Stomach (tissue), 9 donors: ENCODE measurements around the gene PNRC1. TPM values are rescaled to one million over a fixed set of nuclear protein-coding genes. Genes with fewer than 3 reads are reported as not detected.

Source experiments
- DNase-seq, 2 donors: peaks; one replicate each; pipeline versions ENCODE4 v3.0.0 to v3.0.0-alpha.2; 2013 to 2019
- H3K27ac ChIP-seq, 5 donors: fragments of 200-600 bp in 4 of 5; sonication (generic) in 4 of 5; one replicate each; pipeline ENCODE4 v1.5.1; 2013 to 2019; ENCODE audit warnings: mild to moderate bottlenecking in 1 of 5, moderate library complexity in 1 of 5
- H3K27me3 ChIP-seq, 3 donors: fragments of 200-600 bp; sonication (generic); one replicate each; pipeline ENCODE4 v1.5.1; 2017 to 2019; ENCODE audit warnings: mixed run types in 1 of 3
- H3K36me3 ChIP-seq, 4 donors: fragments of 200-600 bp; sonication (generic); 1 replicate in 3 of 4; 2 replicates in 1 of 4; pipeline ENCODE4 v1.5.1; 2016 to 2019
- H3K4me1 ChIP-seq, 4 donors: fragments of 200-600 bp; sonication (generic); one replicate each; pipeline ENCODE4 v1.5.1; 2016 to 2019
- H3K4me3 ChIP-seq, 4 donors: fragments of 200-600 bp; sonication (generic) in 3 of 4; one replicate each; pipeline ENCODE4 v1.5.1; 2016 to 2019; ENCODE audit warnings: mild to moderate bottlenecking in 1 of 4
- H3K9me3 ChIP-seq, 4 donors: fragments of 200-600 bp; sonication (generic); one replicate each; pipeline ENCODE4 v1.5.1; 2016 to 2019
- CTCF ChIP-seq, 7 experiments: fragments of 450-650 bp in 4 of 7; fragments of 200-600 bp in 3 of 7; sonication (generic) in 3 of 7; IDR thresholded peaks; one replicate each; pipeline ENCODE4 v1.5.1; 2016 to 2019; ENCODE audit warnings: antibody characterized with exemption in 7 of 7, control low read depth in 2 of 7, mild to moderate bottlenecking in 1 of 7
- EP300 ChIP-seq: sonication (generic); formaldehyde crosslinking; IDR thresholded peaks from one replicate; pipeline ENCODE4 v1.6.1; 2017; ENCODE audit warnings: antibody characterized with exemption
- POLR2A ChIP-seq, 4 donors: fragments of 450-650 bp; IDR thresholded peaks; one replicate each; pipeline ENCODE4 v1.6.1; 2016; ENCODE audit warnings: antibody characterized with exemption in 4 of 4, control low read depth in 2 of 4, mild to moderate bottlenecking in 1 of 4, moderate library complexity in 1 of 4
- POLR2AphosphoS5 ChIP-seq, 3 donors: sonication (generic); formaldehyde crosslinking; IDR thresholded peaks; one replicate each; pipeline ENCODE4 v1.6.1; 2016; ENCODE audit warnings: antibody characterized with exemption in 3 of 3
- WGBS, 5 donors: extraction: QIAGEN DNeasy Blood & Tissue Kit in 3 of 5; methylation state at CpG; one replicate each; pipeline versions ENCODE4 v1.1.5 to v1.1.7; 2013 to 2018; 5-methylcytosine and 5-hydroxymethylcytosine counted together
- intact Hi-C: fragments of 100-400 bp; cut with DNase I; formaldehyde crosslinking; loops from one replicate; pipeline ENCODE4 v1.15.1; 2023; ENCODE audit warnings: low total_unique reads
- polyA plus RNA-seq, 3 donors: library from polyadenylated mRNA; stranded (reverse); fragments of 200-250 nt; gene quantifications; one replicate each; pipeline ENCODE4 v1.2.3, GENCODE V29; 2013
- total RNA-seq, 5 donors: library from RNA; depleted of rRNA; stranded (reverse); fragments of >200 nt; gene quantifications; one replicate each; pipeline versions ENCODE4 v1.1.0 to v1.2.3, GENCODE V29; 2014 to 2016
- donor health status: healthy with polysubstance abuse.
- donor health status: Bipolar disorder and iron deficiency.
- donor health status: healthy.

PNRC1 gene
- total and polyA plus RNA-seq, 8 donors, result 38.5 to 265 (median 129) TPM

- H3K27ac ChIP-seq, result no peak overlapping the region
Observed at GRCh38 chr6:89067796-89068195, 12.8 kb upstream of the PNRC1 start.

GRCh38 chr6:89068695-89069094 lies 11.9 kb upstream of the PNRC1 start:
- H3K4me1 ChIP-seq, result peaks cover 0 to 10% (median 7%) of the 10 kb centered on the region in 4 donors
- DNase-seq, result no peak
- H3K27ac ChIP-seq, result no peak overlapping the region
- TF ChIP-seq EP300, result no peak
- H3K27me3 ChIP-seq, result no peaks in the 10 kb centered on the region
- no peaks in the 10 kb centered on the region for H3K9me3 ChIP-seq
- intact Hi-C loops, result no loop called here
- H3K36me3 ChIP-seq, result no peaks in the 10 kb centered on the region
- H3K4me3 ChIP-seq, result no peak overlapping the region
- WGBS, 5 donors, result 45 to 98% (median 84%) methylated on average over 1 of the region's 1 CpG

More at GRCh38 chr6:89067796-89068195, 12.8 kb upstream of the PNRC1 start:
- no peaks in the 10 kb centered on the region for H3K27me3 ChIP-seq
- no peak for DNase-seq
- H3K4me3 ChIP-seq, result no peak overlapping the region
- peaks cover 0 to 7% (median 5%) of the 10 kb centered on the region in 4 donors for H3K4me1 ChIP-seq
- H3K9me3 ChIP-seq, result no peaks in the 10 kb centered on the region
- no peaks in the 10 kb centered on the region for H3K36me3 ChIP-seq
- TF ChIP-seq CTCF (IDR thresholded peaks at IDR 0.05) (no peak), POLR2A (IDR thresholded peaks at IDR 0.05) (no peak), EP300 (no peak), POLR2AphosphoS5 (IDR thresholded peaks at IDR 0.05) (no peak)
- intact Hi-C loops, result no loop called here

- intact Hi-C loops, result no loop called here
- 82 to 92% (median 91%) methylated on average over 10 of the region's 10 CpGs for WGBS, 5 donors
- no peak for DNase-seq
Observed at GRCh38 chr6:89069536-89070163, 10.9 kb upstream of the PNRC1 start.

GRCh38 chr6:89071036-89071435 lies 9.5 kb upstream of the PNRC1 start:
- H3K27ac ChIP-seq, result no peak overlapping the region

More at GRCh38 chr6:89069536-89070163, 10.9 kb upstream of the PNRC1 start:
- no peak overlapping the region for H3K4me3 ChIP-seq
- peaks cover 0 to 10% (median 7%) of the 10 kb centered on the region in 4 donors for H3K4me1 ChIP-seq
- no peak for TF ChIP-seq EP300
- TF ChIP-seq CTCF (IDR thresholded peaks at IDR 0.05), result no peak
- TF ChIP-seq POLR2AphosphoS5 (IDR thresholded peaks at IDR 0.05), result no peak
- TF ChIP-seq POLR2A (IDR thresholded peaks at IDR 0.05), result no peak
- no peaks in the 10 kb centered on the region for H3K36me3 ChIP-seq
- H3K27me3 ChIP-seq, result no peaks in the 10 kb centered on the region
- no peaks in the 10 kb centered on the region for H3K9me3 ChIP-seq
- no peak overlapping the region for H3K27ac ChIP-seq

More at GRCh38 chr6:89071036-89071435, 9.5 kb upstream of the PNRC1 start:
- H3K9me3 ChIP-seq, result no peaks in the 10 kb centered on the region
- H3K27me3 ChIP-seq, result no peaks in the 10 kb centered on the region
- DNase-seq, result no peak
- no peak for TF ChIP-seq CTCF (IDR thresholded peaks at IDR 0.05)
- TF ChIP-seq EP300, result no peak
- no peak for TF ChIP-seq POLR2A (IDR thresholded peaks at IDR 0.05)
- no peak for TF ChIP-seq POLR2AphosphoS5 (IDR thresholded peaks at IDR 0.05)
- no peak overlapping the region for H3K4me3 ChIP-seq
- no peaks in the 10 kb centered on the region for H3K36me3 ChIP-seq
- intact Hi-C loops, result no loop called here
- peaks cover 0 to 10% (median 7%) of the 10 kb centered on the region in 4 donors for H3K4me1 ChIP-seq
